Adipocyte (in vitro differentiated cells): ENCODE measurements around the gene NTNG1.
A peak's percentile ranks its signal among the peaks of the same experiment; 100 is the strongest.

Source experiments
- DNase-seq: peaks from one replicate; pipeline ENCODE4 v3.0.0-alpha.2; 2015; ENCODE audit warnings: low read depth
- H3K27me3 ChIP-seq: replicated peaks from 2 replicates; pipeline ENCODE4 v1.7.0; 2013; ENCODE audit warnings: mild to moderate bottlenecking, low read length, moderate library complexity; ENCODE audit not compliant: control insufficient read depth, insufficient read depth
- H3K36me3 ChIP-seq: 2 replicates; pipeline ENCODE4 v1.7.0; 2013; ENCODE audit warnings: low read length, mild to moderate bottlenecking, moderate library complexity; ENCODE audit not compliant: control insufficient read depth, insufficient read depth, severe bottlenecking
- H3K4me1 ChIP-seq: 2 replicates; pipeline ENCODE4 v1.7.0; 2013; ENCODE audit warnings: mild to moderate bottlenecking, low read length, moderate library complexity; ENCODE audit not compliant: control insufficient read depth, insufficient read depth
- H3K4me3 ChIP-seq: 2 replicates; pipeline ENCODE4 v1.7.0; 2013; ENCODE audit warnings: mild to moderate bottlenecking, low read length, moderate library complexity
- H3K9ac ChIP-seq: 2 replicates; pipeline ENCODE4 v1.7.0; 2013; ENCODE audit warnings: mild to moderate bottlenecking, low read length, moderate library complexity
- H3K9me3 ChIP-seq: 2 replicates; pipeline ENCODE4 v1.7.0; 2013; ENCODE audit warnings: mild to moderate bottlenecking, low read length, moderate library complexity; ENCODE audit not compliant: control insufficient read depth

Gene NTNG1

DNA sequence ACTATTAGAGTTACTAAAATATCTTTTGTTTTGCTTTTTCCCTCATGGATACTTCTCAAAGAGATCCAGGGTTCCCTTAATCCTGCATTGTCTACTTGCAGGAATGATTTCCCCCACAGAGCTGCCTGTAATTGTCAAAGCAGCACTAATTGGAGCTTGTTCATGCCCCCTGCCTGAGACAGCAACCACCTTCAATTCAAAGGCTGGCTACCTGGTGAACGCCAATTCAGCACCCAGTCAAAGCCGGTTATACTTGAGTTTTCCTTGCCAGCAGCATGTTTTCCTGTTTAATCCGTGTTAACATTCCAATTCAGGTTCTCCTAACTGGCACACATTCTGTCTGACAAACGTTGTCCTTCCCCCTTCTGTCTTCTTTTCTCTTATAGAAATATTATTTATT, 382.9 kb downstream of the NTNG1 start:
- no peak for DNase-seq
- Histone ChIP-seq H3K4me1 (no peaks in the 10 kb centered on the region), H3K36me3 (no peaks in the 10 kb centered on the region)

DNA sequence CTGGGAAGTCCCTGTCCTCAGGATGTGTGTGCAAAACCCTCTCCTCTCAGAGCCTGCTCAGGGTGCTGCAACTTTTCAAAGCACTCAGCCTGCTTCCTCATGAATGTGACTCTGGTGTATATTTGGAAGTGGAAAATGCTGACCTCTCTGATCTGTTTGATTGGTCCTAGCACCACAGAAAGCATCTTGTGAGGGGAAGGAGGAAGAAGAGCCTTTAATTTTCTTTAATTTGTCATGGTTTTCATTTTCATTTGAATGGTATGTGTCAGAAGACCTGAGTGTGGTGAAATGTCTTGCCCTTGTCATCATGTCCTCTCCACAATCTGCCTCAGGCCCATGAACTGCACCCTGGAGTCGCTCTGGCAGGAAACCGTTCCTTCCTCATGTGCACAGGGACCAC, 383.5 kb downstream of the NTNG1 start:
- Histone ChIP-seq H3K9ac (no peak overlapping the region), H3K9me3 (no peaks in the 10 kb centered on the region), H3K36me3 (no peaks in the 10 kb centered on the region), H3K4me1 (no peaks in the 10 kb centered on the region), H3K4me3 (no peak overlapping the region), H3K27me3 (no peaks in the 10 kb centered on the region)
- DNase-seq = no peak

More for the DNA sequence above, 382.9 kb downstream of the NTNG1 start:
- H3K27me3 ChIP-seq = no peaks in the 10 kb centered on the region
- no peak overlapping the region for H3K4me3 ChIP-seq
- H3K9ac ChIP-seq = no peak overlapping the region
- H3K9me3 ChIP-seq = no peaks in the 10 kb centered on the region

DNA sequence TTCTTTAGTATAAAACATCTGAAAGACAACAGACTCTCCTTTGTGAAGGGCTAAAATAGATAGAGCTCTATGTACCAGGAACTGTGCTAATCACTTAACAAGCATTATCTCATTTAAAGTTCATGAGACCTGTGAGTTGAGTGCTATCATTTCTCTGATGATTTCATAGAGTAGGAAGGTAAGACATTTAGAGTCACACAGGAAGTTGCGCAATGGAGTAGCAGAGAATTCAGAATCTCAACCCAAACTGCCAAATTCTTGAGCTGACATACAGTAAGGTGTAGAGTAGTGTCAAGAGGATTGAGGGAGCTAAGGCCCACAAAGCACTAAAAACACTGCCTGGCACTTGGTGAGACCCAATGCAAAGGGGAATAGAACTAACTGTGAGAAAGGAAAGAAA, 384.3 kb downstream of the NTNG1 start:
- Histone ChIP-seq H3K36me3 (no peaks in the 10 kb centered on the region), H3K9me3 (no peaks in the 10 kb centered on the region), H3K4me3 (no peak overlapping the region), H3K4me1 (no peaks in the 10 kb centered on the region), H3K27me3 (no peaks in the 10 kb centered on the region), H3K9ac (no peak overlapping the region)
- DNase-seq = peak; percentile 27

DNA sequence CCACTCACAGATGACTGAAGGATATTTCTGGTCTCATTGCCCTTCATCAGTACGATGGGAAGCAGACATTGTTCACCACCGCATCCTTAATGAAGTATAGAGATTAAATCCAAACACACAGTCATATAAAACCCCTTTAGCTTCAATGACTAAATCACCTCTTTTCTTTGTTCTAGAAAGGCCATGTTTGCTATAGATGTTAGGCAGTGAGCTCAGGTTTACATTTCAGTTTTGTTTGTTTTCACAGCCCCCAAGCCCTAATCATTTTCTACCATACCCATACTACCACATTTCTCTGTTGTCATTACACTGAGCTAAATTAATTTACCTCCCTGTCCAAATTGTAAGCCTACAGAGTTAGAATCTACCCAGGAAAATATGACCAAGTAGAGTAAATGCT, 385.1 kb downstream of the NTNG1 start:
- H3K27me3 ChIP-seq = no peaks in the 10 kb centered on the region
- no peak for DNase-seq
- no peaks in the 10 kb centered on the region for H3K9me3 ChIP-seq
- H3K4me1 ChIP-seq = no peaks in the 10 kb centered on the region
- H3K36me3 ChIP-seq = no peaks in the 10 kb centered on the region
- H3K9ac ChIP-seq = no peak overlapping the region
- no peak overlapping the region for H3K4me3 ChIP-seq

DNA sequence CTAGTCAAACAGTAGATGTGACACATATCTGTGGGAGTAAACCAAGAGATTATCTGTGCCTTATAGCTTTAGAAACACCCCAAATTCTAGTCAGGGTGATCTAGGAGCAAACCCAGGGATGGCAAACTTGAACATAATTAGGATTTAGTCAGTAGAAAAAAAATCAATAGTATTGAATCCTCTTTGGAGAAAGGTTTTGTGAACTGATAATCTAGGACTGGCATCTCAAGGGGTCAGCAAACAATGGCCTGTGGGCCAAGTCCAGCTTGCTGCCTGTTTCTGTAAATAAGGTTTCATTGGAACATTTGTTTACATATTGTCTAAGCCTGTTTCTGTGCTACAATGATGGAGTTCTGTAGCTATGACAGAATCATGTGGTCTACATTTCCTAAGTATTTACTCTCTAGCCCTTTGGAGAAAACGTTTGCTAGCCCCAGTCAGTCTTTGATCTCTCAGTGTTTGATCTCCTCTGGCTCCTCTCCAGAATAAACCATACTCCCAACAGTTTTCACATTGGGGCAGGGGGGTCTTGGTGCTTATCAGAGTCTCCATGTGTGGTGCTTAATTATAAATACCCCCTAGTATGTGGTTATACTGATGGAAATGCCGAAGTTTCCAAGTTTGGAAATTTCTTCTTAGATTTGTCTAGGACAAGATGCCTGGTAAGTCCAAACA, 385.8 kb downstream of the NTNG1 start:
- Histone ChIP-seq H3K9ac (no peak overlapping the region), H3K4me3 (no peak overlapping the region), H3K4me1 (peaks cover 3% of the 10 kb centered on the region), H3K36me3 (no peaks in the 10 kb centered on the region), H3K27me3 (no peaks in the 10 kb centered on the region), H3K9me3 (no peaks in the 10 kb centered on the region)
- no peak for DNase-seq

DNA sequence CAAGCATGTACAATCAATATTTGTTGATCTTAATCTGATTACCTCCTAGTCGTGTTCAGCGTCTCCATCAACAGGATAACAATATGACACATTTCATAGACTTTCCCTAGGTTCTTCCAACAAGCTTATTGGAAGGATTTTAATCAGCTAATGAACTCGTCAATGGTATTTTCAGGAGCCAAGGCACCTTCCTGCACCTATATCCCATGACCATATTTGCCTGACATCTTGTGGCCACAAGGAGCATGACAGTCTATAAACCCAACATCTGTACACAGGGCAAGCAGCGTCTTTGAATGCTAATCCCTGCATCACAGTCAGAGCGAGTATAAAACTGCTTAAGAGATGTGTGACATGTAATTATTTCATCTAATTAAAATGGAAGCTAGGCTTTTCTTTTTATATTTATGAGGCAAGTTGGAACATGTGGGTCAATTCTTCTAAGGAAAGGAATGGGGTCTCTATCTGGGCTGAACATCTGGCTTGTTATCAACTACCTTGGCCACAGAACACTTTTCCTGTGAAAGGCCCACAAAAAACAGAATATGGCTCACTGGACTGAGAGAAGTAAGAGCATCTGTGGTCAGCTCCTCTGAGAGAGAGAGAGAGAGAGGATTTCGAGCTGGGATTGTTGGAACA, 388.8 kb downstream of the NTNG1 start:
- Histone ChIP-seq H3K9me3 (no peaks in the 10 kb centered on the region), H3K9ac (no peak overlapping the region), H3K4me3 (no peak overlapping the region), H3K36me3 (no peaks in the 10 kb centered on the region), H3K4me1 (peaks cover 13% of the 10 kb centered on the region), H3K27me3 (no peaks in the 10 kb centered on the region)
- DNase-seq = peak; percentile 72

DNA sequence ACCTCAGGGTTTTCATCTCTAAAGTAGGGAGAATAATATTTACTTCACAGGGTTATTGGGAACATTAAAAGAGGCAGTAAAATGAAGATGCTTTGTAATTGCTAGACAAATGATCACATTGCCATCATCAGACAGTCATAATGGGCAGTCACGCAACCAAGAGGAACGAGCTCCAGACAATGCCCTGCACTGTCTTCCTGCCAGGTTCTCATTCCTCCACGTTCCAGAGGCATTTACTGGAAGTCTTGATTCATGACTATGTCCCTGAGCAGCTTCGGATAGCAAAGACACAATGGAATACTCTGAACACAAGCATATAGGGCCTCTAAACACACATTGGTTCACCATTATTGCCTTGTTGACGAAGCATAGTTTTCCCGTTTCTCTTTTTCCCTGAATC, 389.7 kb downstream of the NTNG1 start:
- Histone ChIP-seq H3K36me3 (no peaks in the 10 kb centered on the region), H3K9me3 (no peaks in the 10 kb centered on the region), H3K9ac (no peak overlapping the region), H3K4me1 (peaks cover 13% of the 10 kb centered on the region), H3K27me3 (no peaks in the 10 kb centered on the region), H3K4me3 (no peak overlapping the region)
- peak; percentile 16 for DNase-seq

DNA sequence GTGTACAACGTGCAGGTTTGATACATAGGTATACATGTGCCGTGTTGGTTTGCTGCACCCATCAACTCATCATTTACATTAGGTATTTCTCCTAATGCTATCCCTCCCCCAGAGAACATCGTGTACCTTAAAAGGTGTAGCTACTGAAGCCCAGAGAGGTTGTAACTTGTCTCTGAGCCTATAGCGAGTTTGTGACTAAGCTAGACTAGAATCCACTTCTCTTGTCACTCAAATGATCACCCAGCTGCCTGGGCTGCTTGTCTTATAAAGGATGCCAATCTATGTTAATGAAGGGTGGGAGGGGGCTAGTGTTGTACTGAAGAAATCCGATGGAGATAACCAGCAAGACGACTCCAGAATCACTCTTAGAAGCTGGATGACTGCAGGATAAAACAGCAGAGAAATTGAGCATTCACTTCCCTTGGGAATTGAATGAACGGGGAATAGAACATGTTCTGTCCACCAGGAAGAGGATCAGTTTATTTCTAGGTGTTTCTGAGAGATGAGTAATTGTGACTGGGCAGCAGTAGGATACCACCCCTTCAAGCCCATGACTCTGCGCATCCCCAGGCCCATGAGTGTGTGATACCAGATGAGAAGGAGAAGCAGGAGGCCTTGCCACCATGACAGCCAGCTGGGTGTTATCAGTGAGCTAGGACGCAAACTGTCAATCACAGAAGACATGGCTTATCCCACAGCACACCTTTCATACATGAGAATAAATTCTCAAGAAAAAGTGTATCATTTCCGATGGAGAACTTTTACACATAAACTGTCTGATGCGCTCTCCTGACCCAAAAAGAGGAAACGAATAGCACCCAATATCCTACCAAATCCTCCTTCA, 390.4 kb downstream of the NTNG1 start:
- H3K9ac ChIP-seq = no peak overlapping the region
- no peak for DNase-seq
- peaks cover 16% of the 10 kb centered on the region for H3K4me1 ChIP-seq
- no peak overlapping the region for H3K4me3 ChIP-seq
- H3K36me3 ChIP-seq = no peaks in the 10 kb centered on the region
- no peaks in the 10 kb centered on the region for H3K27me3 ChIP-seq
- no peaks in the 10 kb centered on the region for H3K9me3 ChIP-seq

DNA sequence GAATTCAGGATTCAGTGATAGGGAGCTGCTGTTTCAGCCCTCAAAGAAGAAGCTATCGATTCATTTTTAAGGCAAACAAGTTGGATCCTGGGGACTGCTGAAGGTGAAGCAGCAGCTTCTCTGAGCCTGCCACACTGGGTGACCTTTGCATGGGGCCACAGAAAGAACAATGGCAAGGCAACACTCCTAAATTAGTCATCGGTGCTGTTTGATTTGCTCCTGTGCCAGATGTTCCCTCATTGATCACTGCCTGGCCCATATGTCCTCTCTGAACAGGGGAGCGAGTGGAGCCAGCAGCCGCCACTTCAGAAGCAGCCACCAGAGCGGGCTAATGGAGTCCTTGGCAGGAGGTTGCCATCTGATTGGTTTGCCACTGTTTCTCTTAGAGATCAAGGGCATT, 391.5 kb downstream of the NTNG1 start:
- H3K27me3 ChIP-seq = no peaks in the 10 kb centered on the region
- H3K4me1 ChIP-seq = peaks cover 20% of the 10 kb centered on the region
- no peaks in the 10 kb centered on the region for H3K36me3 ChIP-seq
- H3K4me3 ChIP-seq = no peak overlapping the region
- H3K9ac ChIP-seq = no peak overlapping the region
- no peaks in the 10 kb centered on the region for H3K9me3 ChIP-seq
- DNase-seq = no peak
